Small intestine (tissue), 7 donors: Measurements from ENCODE around the gene AMBRA1. TPM values are rescaled to one million over a fixed set of nuclear protein-coding genes. Genes with fewer than 3 reads are reported as not detected.

ENCODE experiments used
- DNase-seq, 2 donors: peaks; one replicate each; pipeline versions ENCODE4 v3.0.0 to v3.0.0-alpha.2; 2013
- FAIRE-seq: peaks from 2 replicates; lab custom pipeline; 2012; peaks lifted over from hg19 to GRCh38; lab: Jason Lieb, UNC
- H3K27ac ChIP-seq, 3 donors: one replicate each; pipeline ENCODE4 v1.5.1; 2013; ENCODE audit warnings: low read length in 2 of 3, mild to moderate bottlenecking in 2 of 3, control low read depth in 1 of 3, inconsistent platforms in 1 of 3, low read depth in 1 of 3, moderate library complexity in 1 of 3
- H3K27me3 ChIP-seq, 3 donors: one replicate each; pipeline ENCODE4 v1.6.1; 2013; ENCODE audit warnings: low read length in 3 of 3, inconsistent platforms in 1 of 3; ENCODE audit not compliant: control insufficient read depth in 3 of 3, insufficient read depth in 3 of 3
- H3K36me3 ChIP-seq, 3 donors: one replicate each; pipeline ENCODE4 v1.6.1; 2013; ENCODE audit warnings: low read length in 3 of 3, inconsistent platforms in 1 of 3, low read depth in 1 of 3, mild to moderate bottlenecking in 1 of 3, moderate library complexity in 1 of 3; ENCODE audit not compliant: control insufficient read depth in 3 of 3, insufficient read depth in 2 of 3
- H3K4me1 ChIP-seq, 3 donors: one replicate each; pipeline ENCODE4 v1.6.1; 2013; ENCODE audit warnings: low read length in 2 of 3, inconsistent platforms in 1 of 3, low read depth in 1 of 3, mild to moderate bottlenecking in 1 of 3, moderate library complexity in 1 of 3; ENCODE audit not compliant: control insufficient read depth in 3 of 3, insufficient read depth in 2 of 3
- H3K4me3 ChIP-seq, 3 donors: one replicate each; pipeline ENCODE4 v1.5.1; 2013; ENCODE audit warnings: low read length in 3 of 3, control low read depth in 1 of 3, inconsistent platforms in 1 of 3, low read depth in 1 of 3, mild to moderate bottlenecking in 1 of 3, moderate library complexity in 1 of 3
- H3K9me3 ChIP-seq, 2 donors: one replicate each; pipeline ENCODE4 v1.6.1; 2013; ENCODE audit warnings: low read depth in 1 of 2, low read length in 1 of 2; ENCODE audit not compliant: control insufficient read depth in 2 of 2, insufficient read depth in 1 of 2
- WGBS, 3 donors: extraction: QIAGEN DNeasy Blood & Tissue Kit; methylation state at CpG; one replicate each; pipeline ENCODE4 v1.1.7; 2013; 5-methylcytosine and 5-hydroxymethylcytosine counted together
- polyA plus RNA-seq, 4 donors: library from polyadenylated mRNA; stranded (reverse) in 3 of 4; unstranded in 1 of 4; fragments of 200-250 nt in 3 of 4; fragments of 120-200 nt in 1 of 4; gene quantifications; one replicate each; pipeline versions ENCODE4 v1.2.1 to v1.2.3, GENCODE V29; 2013
- donor health status: healthy with polysubstance abuse.
- donor health status: control.
- donor health status: control.
- donor health status: Bipolar disorder and iron deficiency.
- donor health status: healthy.

Gene AMBRA1
- polyA plus RNA-seq, 4 donors, result 7.8 to 22.2 (median 12.6) TPM

DNA sequence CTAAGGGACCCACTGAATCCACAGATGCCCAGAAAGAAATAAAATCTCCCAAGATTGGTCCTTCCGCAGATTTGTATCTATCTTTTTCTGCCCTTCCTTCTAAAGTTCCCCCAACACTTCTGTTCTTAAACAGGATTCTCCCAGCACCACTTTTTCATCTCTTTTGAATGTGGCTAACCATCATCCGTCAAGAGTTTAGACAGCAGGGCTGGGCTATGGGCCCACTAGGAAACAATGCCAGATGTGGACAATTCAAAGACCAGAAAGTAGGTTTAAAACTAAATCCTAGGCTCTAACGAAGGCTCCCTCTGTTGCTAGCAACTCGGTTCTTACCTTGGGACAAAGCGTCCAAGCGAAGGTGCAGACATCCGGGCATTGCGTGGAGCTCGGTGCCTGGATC, 100.0 kb downstream of the AMBRA1 start:
- Histone ChIP-seq H3K9me3 (no peaks in the 10 kb centered on the region), H3K4me3 (no peak overlapping the region), H3K27ac (no peak overlapping the region), H3K27me3 (no peaks in the 10 kb centered on the region), H3K4me1 (peaks cover 0 to 13% (median 0%) of the 10 kb centered on the region in 3 donors), H3K36me3 (peaks cover 2 to 24% (median 4%) of the 10 kb centered on the region in 3 donors)
- FAIRE-seq, result no peak
- WGBS, 3 donors, result 87 to 96% (median 95%) methylated on average over 9 of the region's 9 CpGs
- no peak for DNase-seq

DNA sequence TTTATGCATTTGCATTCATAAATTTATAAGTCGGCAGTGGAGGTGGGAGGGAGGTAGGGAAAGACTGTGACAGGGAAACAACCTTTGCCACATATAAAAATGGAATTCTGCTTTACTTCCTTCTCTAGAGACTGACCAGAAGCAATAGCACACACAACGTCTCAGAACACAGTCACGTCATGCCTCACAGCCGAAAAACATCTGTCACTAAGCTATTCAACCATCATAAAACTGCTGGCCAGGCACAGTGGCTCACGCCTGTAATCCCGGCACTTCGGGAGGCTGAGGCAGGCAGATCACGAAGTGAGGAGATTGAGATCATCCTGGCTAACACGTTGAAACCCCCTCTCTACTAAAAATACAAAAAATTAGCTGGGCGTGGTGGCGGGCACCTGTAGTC, 101.3 kb downstream of the AMBRA1 start:
- Histone ChIP-seq H3K4me3 (no peak overlapping the region), H3K36me3 (peaks cover 2 to 24% (median 4%) of the 10 kb centered on the region in 3 donors), H3K9me3 (no peaks in the 10 kb centered on the region), H3K27me3 (no peaks in the 10 kb centered on the region), H3K27ac (peak overlapping the region in 2 of 3 donors; percentile 39 to 42), H3K4me1 (peaks cover 0 to 13% (median 0%) of the 10 kb centered on the region in 3 donors)
- 36 to 56% (median 49%) methylated on average over 11 of the region's 11 CpGs for WGBS, 3 donors
- no peak for FAIRE-seq
- DNase-seq, result peak; percentile 53 to 80

DNA sequence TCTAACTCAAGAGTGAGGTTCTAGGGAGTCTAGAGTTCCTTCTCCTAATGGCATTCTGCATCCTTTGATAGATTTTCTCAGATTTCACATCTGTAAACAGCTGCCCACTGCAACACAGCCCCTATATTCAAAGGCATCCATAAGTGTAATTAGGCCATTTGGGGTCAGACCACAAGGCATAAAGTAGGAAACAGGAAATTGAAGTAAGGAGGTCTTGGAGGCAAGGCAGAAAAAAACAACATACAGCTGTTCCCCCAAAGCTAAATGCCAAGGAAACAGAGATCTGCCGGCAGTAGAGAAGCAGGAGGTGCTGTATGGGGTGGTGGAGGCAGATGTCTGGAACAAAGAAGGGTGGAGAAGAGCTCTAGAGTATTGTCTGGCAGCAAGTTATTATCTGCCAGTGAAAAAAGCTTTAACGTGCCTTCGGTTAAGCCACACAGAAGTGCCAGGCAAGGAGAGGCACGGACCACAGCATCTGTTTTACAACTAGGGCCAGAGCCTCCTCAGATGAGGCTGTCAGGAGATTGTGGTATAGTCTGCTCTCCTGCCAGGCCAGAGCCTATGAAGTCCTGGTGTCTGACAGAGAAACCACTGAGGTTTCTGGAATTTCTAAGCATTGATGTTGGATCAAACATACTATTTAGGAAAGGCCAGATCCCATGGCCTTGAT, 102.0 kb downstream of the AMBRA1 start:
- H3K27ac ChIP-seq, result peak overlapping the region in 2 of 3 donors; percentile 42 to 58
- FAIRE-seq (no peak), DNase-seq (no peak)
- 52 to 80% (median 68%) methylated on average over 4 of the region's 4 CpGs for WGBS, 3 donors
- no peaks in the 10 kb centered on the region for H3K9me3 ChIP-seq
- peaks cover 0 to 13% (median 0%) of the 10 kb centered on the region in 3 donors for H3K4me1 ChIP-seq
- H3K4me3 ChIP-seq, result no peak overlapping the region
- H3K27me3 ChIP-seq, result no peaks in the 10 kb centered on the region
- H3K36me3 ChIP-seq, result peaks cover 2 to 23% (median 4%) of the 10 kb centered on the region in 3 donors

DNA sequence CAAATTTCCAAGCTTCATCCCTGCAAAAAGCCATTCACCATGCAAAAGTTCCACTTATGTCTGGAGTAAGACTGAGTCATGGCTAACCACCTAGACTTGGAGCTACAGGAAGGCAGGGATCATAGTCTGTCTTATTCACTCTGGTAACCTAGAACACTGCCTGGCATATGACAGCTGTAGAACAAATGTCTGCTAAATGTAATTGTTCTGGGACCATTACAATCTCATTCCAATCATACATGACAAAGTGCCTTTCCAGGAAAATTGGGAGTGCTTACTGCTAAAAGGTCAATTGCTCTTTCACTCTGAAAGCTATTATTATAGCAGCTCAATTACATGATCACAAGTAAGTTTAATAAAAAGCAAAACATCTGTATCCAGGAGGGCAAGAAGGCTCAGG, 103.2 kb downstream of the AMBRA1 start:
- Histone ChIP-seq H3K4me3 (no peak overlapping the region), H3K36me3 (peaks cover 2 to 14% (median 4%) of the 10 kb centered on the region in 3 donors), H3K4me1 (peaks cover 0 to 13% (median 1%) of the 10 kb centered on the region in 3 donors), H3K27me3 (no peaks in the 10 kb centered on the region), H3K27ac (no peak overlapping the region), H3K9me3 (no peaks in the 10 kb centered on the region)
- FAIRE-seq (no peak), DNase-seq (peak in 1 of 2 donors; percentile 32)

DNA sequence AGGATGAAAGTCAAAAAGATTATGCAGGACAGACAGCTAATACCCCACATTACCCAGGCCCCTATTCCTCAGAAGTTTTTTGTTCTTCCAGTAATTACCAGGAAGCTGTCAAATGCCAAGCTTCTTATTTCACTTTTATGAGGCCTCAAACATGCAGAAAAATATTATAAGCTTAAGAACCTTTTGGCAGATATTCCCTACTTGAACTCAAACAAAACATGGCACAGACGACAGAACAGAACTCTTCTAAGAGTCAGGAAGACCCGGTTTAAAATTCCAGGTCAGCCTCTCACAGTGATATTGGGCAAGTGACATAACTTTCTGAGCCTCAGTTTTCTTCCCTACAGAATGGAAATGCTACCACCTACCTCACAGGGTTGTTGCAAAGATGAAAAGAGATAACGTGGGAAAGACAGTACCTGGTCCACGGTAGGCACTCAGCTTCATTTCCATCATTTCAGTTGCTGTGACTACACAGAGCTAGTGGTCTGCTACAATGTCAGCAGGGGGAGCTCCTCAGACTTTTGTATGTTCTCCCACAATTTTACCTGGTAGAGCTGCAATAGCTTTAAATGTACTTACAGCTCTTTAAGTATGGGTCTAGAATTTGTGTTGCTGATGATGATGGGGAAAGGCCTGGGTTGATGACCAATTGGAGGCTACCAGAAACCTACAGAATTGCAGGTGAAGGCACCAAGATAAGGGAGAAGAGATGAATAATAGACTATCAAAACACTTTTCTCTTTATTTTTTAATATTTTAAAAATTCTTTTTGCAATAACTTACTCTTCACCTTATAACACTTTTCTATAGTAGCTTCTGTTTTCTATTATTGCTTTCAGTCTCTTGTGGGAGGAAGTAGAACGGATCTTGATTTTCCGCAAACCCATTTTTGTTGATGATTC, 103.9 kb downstream of the AMBRA1 start:
- H3K27ac ChIP-seq, result no peak overlapping the region
- peaks cover 2 to 14% (median 4%) of the 10 kb centered on the region in 3 donors for H3K36me3 ChIP-seq
- peak; percentile 45 to 60 for DNase-seq
- H3K4me1 ChIP-seq, result peaks cover 0 to 7% (median 2%) of the 10 kb centered on the region in 3 donors
- no peak overlapping the region for H3K4me3 ChIP-seq
- 66 to 75% (median 67%) methylated on average over 6 of the region's 6 CpGs for WGBS, 3 donors
- no peaks in the 10 kb centered on the region for H3K9me3 ChIP-seq
- no peak for FAIRE-seq
- H3K27me3 ChIP-seq, result no peaks in the 10 kb centered on the region

DNA sequence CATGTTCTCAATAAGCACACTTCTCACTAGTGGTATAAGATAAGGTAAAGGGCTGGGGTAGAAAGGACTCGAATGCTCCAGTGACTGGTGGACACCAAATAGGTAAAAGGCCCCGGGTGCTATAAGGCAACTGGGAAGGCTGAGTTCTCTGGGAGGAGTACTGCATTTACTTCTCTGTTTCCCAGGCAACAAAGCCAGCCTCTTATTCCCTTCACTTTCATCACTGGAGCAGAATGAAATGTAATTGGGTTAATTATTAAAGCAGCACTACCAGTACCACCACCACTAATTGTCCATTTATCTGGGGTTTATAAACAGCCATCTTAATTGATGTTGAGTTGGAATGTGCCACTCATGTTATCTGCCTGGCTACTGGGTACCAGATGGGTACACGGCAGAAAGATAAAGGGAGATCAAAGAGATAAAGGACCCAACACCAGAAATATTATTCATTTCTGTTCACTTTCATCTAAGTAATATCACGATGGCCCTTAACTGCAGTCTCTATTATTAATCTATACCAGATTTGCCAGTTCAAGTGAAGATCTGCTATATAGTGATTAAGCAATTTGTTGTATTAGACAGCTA, 107.9 kb downstream of the AMBRA1 start:
- WGBS, 3 donors, result 17 to 51% (median 32%) methylated on average over 4 of the region's 4 CpGs

DNA sequence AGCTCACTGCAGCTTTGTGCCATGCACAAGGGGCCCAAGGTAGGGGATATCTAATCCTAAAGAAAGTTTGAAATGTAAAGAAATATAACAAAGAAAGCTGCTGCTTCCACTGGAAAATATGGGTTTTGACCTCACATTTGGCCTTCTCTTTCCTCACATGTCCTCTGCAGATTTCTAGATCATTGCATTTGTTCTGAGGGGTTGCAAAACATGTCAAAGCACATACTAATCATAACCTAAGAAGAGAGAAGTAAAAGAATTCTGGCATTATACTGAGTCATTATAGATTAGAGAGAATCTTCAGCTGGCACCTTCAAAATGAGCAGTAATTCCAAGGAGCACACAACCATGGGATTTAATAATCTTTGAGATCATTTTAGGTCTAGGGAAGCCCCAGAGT, 109.7 kb downstream of the AMBRA1 start:
- Histone ChIP-seq H3K27ac (no peak overlapping the region), H3K9me3 (no peaks in the 10 kb centered on the region), H3K27me3 (no peaks in the 10 kb centered on the region), H3K36me3 (peaks cover 0 to 9% (median 0%) of the 10 kb centered on the region in 3 donors), H3K4me3 (no peak overlapping the region), H3K4me1 (peaks cover 0 to 2% (median 0%) of the 10 kb centered on the region in 3 donors)
- FAIRE-seq, result no peak
- DNase-seq, result no peak

More for the DNA sequence above, 107.9 kb downstream of the AMBRA1 start:
- FAIRE-seq (no peak), DNase-seq (peak; percentile 56 to 76)
- H3K27me3 ChIP-seq, result no peaks in the 10 kb centered on the region
- peaks cover 0 to 2% (median 0%) of the 10 kb centered on the region in 3 donors for H3K4me1 ChIP-seq
- H3K9me3 ChIP-seq, result no peaks in the 10 kb centered on the region
- no peak overlapping the region for H3K27ac ChIP-seq
- peaks cover 0 to 9% (median 4%) of the 10 kb centered on the region in 3 donors for H3K36me3 ChIP-seq
- no peak overlapping the region for H3K4me3 ChIP-seq

DNA sequence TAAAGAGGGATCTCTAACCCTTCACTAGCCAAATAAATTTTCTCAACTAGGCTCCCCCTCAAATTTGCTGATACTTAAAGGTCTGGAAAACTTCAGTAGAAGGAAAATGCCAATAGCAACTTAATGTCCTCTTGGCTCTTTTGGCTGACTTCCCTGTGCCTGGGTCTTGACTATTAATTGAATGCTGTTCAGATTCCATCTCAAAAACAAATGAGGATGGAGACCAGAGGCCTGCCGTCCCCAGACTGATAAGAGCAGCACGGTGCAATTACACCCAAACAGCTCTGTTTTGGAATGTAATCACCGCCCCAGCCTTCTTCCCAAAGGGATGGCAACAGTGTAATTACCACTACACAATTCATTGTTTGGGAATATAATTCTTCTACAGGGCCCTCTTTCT, 112.9 kb downstream of the AMBRA1 start:
- Histone ChIP-seq H3K9me3 (no peaks in the 10 kb centered on the region), H3K27ac (no peak overlapping the region), H3K4me1 (peaks cover 0 to 4% (median 0%) of the 10 kb centered on the region in 3 donors), H3K36me3 (peaks cover 0 to 9% (median 2%) of the 10 kb centered on the region in 3 donors), H3K27me3 (no peaks in the 10 kb centered on the region), H3K4me3 (no peak overlapping the region)
- FAIRE-seq (no peak), DNase-seq (no peak)
- WGBS, 3 donors, result 43 to 59% (median 53%) methylated on average over 3 of the region's 3 CpGs
